Fibroblast of skin of abdomen (primary cell): ENCODE data around the gene TUT7.

Experiments
- DNase-seq: peaks from one replicate; pipeline ENCODE4 v3.0.0-alpha.2; 2013

TUT7 gene

GRCh38 chr9:86256653-86257052 lies 97.6 kb downstream of the TUT7 start:
- DNase-seq = no peak

- no peak for DNase-seq
Observed at GRCh38 chr9:86253577-86253976, 100.6 kb downstream of the TUT7 start.

GRCh38 chr9:86252870-86253269 lies 101.3 kb downstream of the TUT7 start:
- DNase-seq = no peak

GRCh38 chr9:86250123-86250522 lies 104.1 kb downstream of the TUT7 start:
- DNase-seq = no peak

GRCh38 chr9:86248746-86249145 lies 105.5 kb downstream of the TUT7 start:
- DNase-seq = no peak

- no peak for DNase-seq
Observed at GRCh38 chr9:86246752-86247161, 107.5 kb downstream of the TUT7 start.

GRCh38 chr9:86242071-86242470 lies 112.1 kb downstream of the TUT7 start:
- DNase-seq = no peak

- DNase-seq = no peak
Observed at GRCh38 chr9:86241216-86241615, 113.0 kb downstream of the TUT7 start.

- no peak for DNase-seq
Observed at GRCh38 chr9:86238861-86239770, 115.1 kb downstream of the TUT7 start.
